RWPE1 (cell line): Measurements from ENCODE around the gene KRT33A.

Experiments
- CTCF ChIA-PET: fragments of 350-600 bp; sonication (Branson Sonifier 250); formaldehyde crosslinking; extraction: SDS; loops from one replicate; lab custom pipeline; 2021; lab: Yijun Ruan, JAX
- POLR2A ChIA-PET: fragments of 400-600 bp; formaldehyde crosslinking; extraction: SDS; loops from one replicate; lab custom pipeline; 2020; ENCODE audit warnings: antibody characterized with exemption; ENCODE audit not compliant: low non-redundant PET; lab: Yijun Ruan, JAX
- DNase-seq: peaks from one replicate; pipeline ENCODE4 v3.0.0; 2012; ENCODE audit warnings: low spot score
- H3K27ac ChIP-seq: fragments of 450-650 bp; 2 replicates; pipeline ENCODE4 v1.5.1; 2017
- CTCF ChIP-seq: fragments of 450-650 bp; conservative IDR thresholded peaks from 2 replicates; pipeline ENCODE4 v1.5.1; 2017; ENCODE audit warnings: low read depth, mild to moderate bottlenecking

The KRT33A gene

GRCh38 chr17:41326173-41327145, 24.2 kb downstream of the KRT33A start:
- no peak for TF ChIP-seq CTCF
- DNase-seq: no peak
- CTCF ChIA-PET: interaction anchor here (0.6 kb wide), 1 partner anchor 252 kb away, joined by 8 read pairs; no protein-coding TSS in a partner anchor
- POLR2A ChIA-PET: no interaction called here
- no peak overlapping the region for H3K27ac ChIP-seq

DNA sequence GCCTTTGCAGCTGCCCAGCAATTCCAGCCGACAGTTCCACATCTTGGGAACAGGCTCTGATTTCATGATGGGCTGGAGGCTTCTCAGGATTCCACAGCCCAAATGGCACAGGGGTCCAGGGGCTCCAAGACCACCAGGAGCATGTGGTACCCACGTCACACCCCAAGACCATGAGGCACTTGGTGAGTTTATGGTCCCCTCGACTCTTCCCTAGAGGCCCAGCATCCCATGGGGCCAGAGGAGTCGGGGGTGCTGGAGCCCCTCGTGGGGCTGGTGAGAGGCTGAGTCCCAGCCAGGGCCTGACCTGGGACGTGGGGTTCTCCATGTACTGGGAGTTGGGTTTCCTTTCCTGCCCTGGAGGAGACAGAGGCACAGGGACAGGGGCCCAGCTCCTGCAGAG, 25.0 kb downstream of the KRT33A start:
- POLR2A ChIA-PET: no interaction called here
- no peak for TF ChIP-seq CTCF
- no peak overlapping the region for H3K27ac ChIP-seq
- CTCF ChIA-PET: interaction anchor here (0.6 kb wide), 1 partner anchor 252 kb away, joined by 8 read pairs; no protein-coding TSS in a partner anchor
- no peak for DNase-seq

- TF ChIP-seq CTCF: no peak
- no peak for DNase-seq
- ChIA-PET CTCF (interaction anchor here (0.6 kb wide), 1 partner anchor 344 kb away, joined by 3 read pairs; no protein-coding TSS in a partner anchor), POLR2A (no interaction called here)
- H3K27ac ChIP-seq: no peak overlapping the region
Observed at GRCh38 chr17:41325126-41325525, 25.5 kb downstream of the KRT33A start.

- ChIA-PET POLR2A (no interaction called here), CTCF (interaction anchor here (0.6 to 1.4 kb wide), 8 partner anchors 10 to 467 kb away, joined by 3 to 4 read pairs (median 3); no protein-coding TSS in a partner anchor)
- DNase-seq: peak; percentile 42
- peak; percentile 21 for TF ChIP-seq CTCF
- no peak overlapping the region for H3K27ac ChIP-seq
Observed at GRCh38 chr17:41324180-41325075, 26.2 kb downstream of the KRT33A start.

DNA sequence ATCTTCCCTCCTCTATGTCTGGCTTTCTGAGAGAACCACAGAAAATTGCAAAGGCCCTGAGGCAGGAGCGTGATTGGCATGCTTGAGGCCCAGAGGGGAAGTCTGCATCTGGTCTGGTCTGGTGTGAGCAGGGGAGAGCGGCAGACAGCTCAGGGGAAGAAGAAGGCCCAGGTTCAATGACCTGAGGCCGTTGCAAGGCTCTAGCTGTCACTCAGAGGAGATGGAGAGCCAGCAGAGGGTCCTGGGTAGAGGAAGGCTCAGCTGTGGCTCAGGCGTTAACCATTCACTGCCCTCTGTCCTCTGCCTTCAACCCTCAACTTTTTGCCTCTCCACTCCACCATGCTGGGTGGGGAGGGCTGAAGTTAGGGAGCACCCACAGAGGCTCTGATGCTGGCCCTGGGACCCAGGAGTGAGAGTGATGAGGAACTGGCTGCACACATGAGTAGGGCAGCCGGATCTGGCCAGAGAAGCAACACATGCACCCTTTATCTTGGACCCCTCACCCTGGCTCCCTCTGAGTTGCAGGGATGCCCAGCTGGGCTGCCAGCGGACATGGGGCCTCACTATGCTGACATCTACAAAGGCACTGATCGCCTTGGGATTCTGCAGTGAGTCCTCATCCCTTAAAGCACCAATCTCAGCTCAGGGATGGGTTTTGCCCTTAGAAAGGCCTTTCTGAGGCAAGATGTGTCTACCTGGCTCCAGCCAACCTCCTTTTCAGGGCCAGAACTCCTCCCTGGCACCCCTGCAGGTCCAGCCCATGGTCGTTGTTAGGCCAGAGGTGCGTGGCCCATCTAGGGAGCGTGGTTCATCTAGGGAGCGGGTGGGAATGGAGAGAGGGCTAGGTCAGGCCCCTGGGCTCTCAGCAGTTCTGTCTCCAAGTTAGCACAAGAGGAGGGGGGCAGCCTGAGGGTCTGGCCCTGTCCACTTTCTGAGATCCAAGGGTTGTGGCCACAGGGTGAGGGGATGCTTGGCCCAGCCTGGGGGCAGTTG, 27.4 kb downstream of the KRT33A start:
- CTCF ChIA-PET: interaction anchor here (0.6 to 1.8 kb wide), 25 partner anchors 10 to 517 kb away, joined by 3 to 13 read pairs (median 4); partner anchors contain the start of genes KRT15 and KRTAP16-1
- POLR2A ChIA-PET: no interaction called here
- no peak for TF ChIP-seq CTCF
- H3K27ac ChIP-seq: peak overlapping the region; percentile 32
- no peak for DNase-seq
